ENCODE measurements around the gene ARHGAP24. TPM values are rescaled to one million over a fixed set of nuclear protein-coding genes. Genes with fewer than 3 reads are reported as not detected.

ARHGAP24 gene
- total and polyA plus RNA-seq, 2 donors (not counting 1 experiment from before 2014, with no cell fraction given): 15.9 to 40.5 TPM

DNA sequence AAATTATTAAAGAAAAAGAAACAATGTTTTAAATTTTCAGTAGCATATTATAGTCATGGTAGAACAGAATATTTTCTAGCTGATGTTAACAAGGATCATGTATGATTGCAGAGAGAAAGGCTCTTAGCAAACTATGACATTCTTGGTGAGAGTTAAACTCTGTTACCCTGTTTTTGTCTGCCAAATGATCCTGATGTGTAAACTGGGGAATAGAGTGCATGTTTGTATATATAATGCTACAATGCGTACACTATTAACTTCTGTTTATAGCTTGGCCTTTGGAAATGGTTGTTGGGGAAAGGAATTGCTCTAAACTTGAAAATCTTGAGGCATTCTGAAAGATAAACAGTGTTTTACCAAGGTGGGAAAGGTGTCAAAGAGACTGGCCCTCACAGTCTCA lies 292.7 kb downstream of the ARHGAP24 start:
- no peaks in the 10 kb centered on the region for H3K27me3 ChIP-seq (ENCODE audit: control insufficient read depth, insufficient read depth, low read length)
- H3K9me3 ChIP-seq (ENCODE audit: control insufficient read depth, insufficient read depth, low read depth, low read length): no peaks in the 10 kb centered on the region
- H3K4me3 ChIP-seq (replicated peaks in 1 of 4; ENCODE audit: control extremely low read depth in 1 of 4, insufficient read depth in 1 of 4, low read depth in 3 of 4, low read length in 4 of 4): no peak overlapping the region
- H3K27ac ChIP-seq (ENCODE audit: insufficient read depth, low read length): no peak overlapping the region
- H3K9ac ChIP-seq (ENCODE audit: insufficient read depth, low read length): no peak overlapping the region
- no peak overlapping the region for H3K4me2 ChIP-seq (ENCODE audit: extremely low read depth, insufficient read depth, low read length)
- no peaks in the 10 kb centered on the region for H4K20me1 ChIP-seq (ENCODE audit: control insufficient read depth, extremely low read depth, insufficient read depth, low read length)
- no peaks in the 10 kb centered on the region for H3K36me3 ChIP-seq (ENCODE audit: control insufficient read depth, insufficient read depth, low read length)
- no peaks in the 10 kb centered on the region for H3K79me2 ChIP-seq (ENCODE audit: control insufficient read depth, insufficient read depth, low read length)
- DNase-seq (ENCODE audit: low read depth in 2 of 2): peak in 1 of 2 donors; percentile 46
- TF ChIP-seq, protein P1, sequence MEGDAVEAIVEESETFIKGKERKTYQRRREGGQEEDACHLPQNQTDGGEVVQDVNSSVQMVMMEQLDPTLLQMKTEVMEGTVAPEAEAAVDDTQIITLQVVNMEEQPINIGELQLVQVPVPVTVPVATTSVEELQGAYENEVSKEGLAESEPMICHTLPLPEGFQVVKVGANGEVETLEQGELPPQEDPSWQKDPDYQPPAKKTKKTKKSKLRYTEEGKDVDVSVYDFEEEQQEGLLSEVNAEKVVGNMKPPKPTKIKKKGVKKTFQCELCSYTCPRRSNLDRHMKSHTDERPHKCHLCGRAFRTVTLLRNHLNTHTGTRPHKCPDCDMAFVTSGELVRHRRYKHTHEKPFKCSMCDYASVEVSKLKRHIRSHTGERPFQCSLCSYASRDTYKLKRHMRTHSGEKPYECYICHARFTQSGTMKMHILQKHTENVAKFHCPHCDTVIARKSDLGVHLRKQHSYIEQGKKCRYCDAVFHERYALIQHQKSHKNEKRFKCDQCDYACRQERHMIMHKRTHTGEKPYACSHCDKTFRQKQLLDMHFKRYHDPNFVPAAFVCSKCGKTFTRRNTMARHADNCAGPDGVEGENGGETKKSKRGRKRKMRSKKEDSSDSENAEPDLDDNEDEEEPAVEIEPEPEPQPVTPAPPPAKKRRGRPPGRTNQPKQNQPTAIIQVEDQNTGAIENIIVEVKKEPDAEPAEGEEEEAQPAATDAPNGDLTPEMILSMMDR (conservative IDR thresholded peaks at IDR 0.05 in 1 of 2, IDR thresholded peaks at IDR 0.05 in 1 of 2; ENCODE audit: low read depth in 1 of 2, low read length in 2 of 2): no peak
- no peak for TF ChIP-seq EZH2 (IDR thresholded peaks at IDR 0.05; ENCODE audit: low read length, missing control alignments)
- H3K4me1 ChIP-seq (ENCODE audit: control insufficient read depth, extremely low read depth, insufficient read depth, low read length): peaks cover 6% of the 10 kb centered on the region
- H2AFZ ChIP-seq (ENCODE audit: low read length): no peak overlapping the region

DNA sequence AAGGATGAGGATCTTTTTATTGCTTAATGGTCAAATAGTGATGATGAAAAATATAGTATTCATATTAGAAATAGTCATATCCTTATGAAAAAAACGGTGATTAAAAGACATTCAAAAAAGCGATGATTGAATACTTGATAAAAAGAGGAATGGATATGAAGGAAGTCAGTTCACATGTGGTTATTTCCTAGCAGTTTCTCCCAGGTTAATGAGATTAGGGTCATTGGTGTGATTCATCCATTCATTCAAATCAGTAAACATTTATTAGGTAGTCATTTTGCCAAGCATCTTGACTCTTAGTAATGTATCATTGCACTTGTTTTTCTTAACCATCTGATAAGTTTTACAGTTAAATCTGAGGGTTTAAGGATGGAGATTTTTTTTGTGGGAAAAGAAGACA lies 294.1 kb downstream of the ARHGAP24 start:
- Histone ChIP-seq H3K27me3 (ENCODE audit: control insufficient read depth, insufficient read depth, low read length) (no peaks in the 10 kb centered on the region), H3K9me3 (ENCODE audit: control insufficient read depth, insufficient read depth, low read depth, low read length) (no peaks in the 10 kb centered on the region), H3K9ac (ENCODE audit: insufficient read depth, low read length) (no peak overlapping the region), H3K4me1 (ENCODE audit: control insufficient read depth, extremely low read depth, insufficient read depth, low read length) (no peaks in the 10 kb centered on the region), H4K20me1 (ENCODE audit: control insufficient read depth, extremely low read depth, insufficient read depth, low read length) (no peaks in the 10 kb centered on the region), H3K4me3 (replicated peaks in 1 of 4; ENCODE audit: control extremely low read depth in 1 of 4, insufficient read depth in 1 of 4, low read depth in 3 of 4, low read length in 4 of 4) (no peak overlapping the region), H3K36me3 (ENCODE audit: control insufficient read depth, insufficient read depth, low read length) (no peaks in the 10 kb centered on the region), H3K4me2 (ENCODE audit: extremely low read depth, insufficient read depth, low read length) (no peak overlapping the region), H3K27ac (ENCODE audit: insufficient read depth, low read length) (no peak overlapping the region), H2AFZ (ENCODE audit: low read length) (no peak overlapping the region), H3K79me2 (ENCODE audit: control insufficient read depth, insufficient read depth, low read length) (no peaks in the 10 kb centered on the region)
- TF ChIP-seq, protein P1 (conservative IDR thresholded peaks at IDR 0.05 in 1 of 2, IDR thresholded peaks at IDR 0.05 in 1 of 2; ENCODE audit: low read depth in 1 of 2, low read length in 2 of 2): no peak
- no peak for TF ChIP-seq EZH2 (IDR thresholded peaks at IDR 0.05; ENCODE audit: low read length, missing control alignments)
- DNase-seq (ENCODE audit: low read depth in 2 of 2): no peak

DNA sequence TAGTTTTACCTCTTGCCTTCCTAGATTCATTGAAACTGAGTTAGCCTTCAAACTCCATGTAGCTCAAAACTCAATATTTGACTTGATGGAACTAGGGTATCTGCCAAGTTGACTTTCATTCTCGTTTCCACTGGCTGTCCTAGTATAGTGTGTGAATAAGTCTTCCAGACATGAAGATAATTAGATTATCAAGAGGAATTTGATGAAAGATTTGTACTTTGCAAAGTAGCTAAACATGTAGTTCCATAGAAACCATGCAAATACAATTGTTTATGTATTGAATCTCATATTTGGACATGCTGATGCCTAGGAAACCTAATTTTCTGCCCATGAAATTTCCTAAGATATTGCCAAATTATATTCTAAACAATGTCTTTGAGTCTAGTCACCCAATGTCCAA lies 297.5 kb downstream of the ARHGAP24 start:
- H3K27me3 ChIP-seq (ENCODE audit: control insufficient read depth, insufficient read depth, low read length): no peaks in the 10 kb centered on the region
- DNase-seq (ENCODE audit: low read depth in 2 of 2): no peak
- no peaks in the 10 kb centered on the region for H3K36me3 ChIP-seq (ENCODE audit: control insufficient read depth, insufficient read depth, low read length)
- peaks cover 4% of the 10 kb centered on the region for H3K4me1 ChIP-seq (ENCODE audit: control insufficient read depth, extremely low read depth, insufficient read depth, low read length)
- TF ChIP-seq, protein P1 (conservative IDR thresholded peaks at IDR 0.05 in 1 of 2, IDR thresholded peaks at IDR 0.05 in 1 of 2; ENCODE audit: low read depth in 1 of 2, low read length in 2 of 2): no peak
- no peak for TF ChIP-seq EZH2 (IDR thresholded peaks at IDR 0.05; ENCODE audit: low read length, missing control alignments)
- H4K20me1 ChIP-seq (ENCODE audit: control insufficient read depth, extremely low read depth, insufficient read depth, low read length): no peaks in the 10 kb centered on the region
- H3K27ac ChIP-seq (ENCODE audit: insufficient read depth, low read length): no peak overlapping the region
- H3K79me2 ChIP-seq (ENCODE audit: control insufficient read depth, insufficient read depth, low read length): no peaks in the 10 kb centered on the region
- no peak overlapping the region for H3K4me2 ChIP-seq (ENCODE audit: extremely low read depth, insufficient read depth, low read length)
- no peak overlapping the region for H3K9ac ChIP-seq (ENCODE audit: insufficient read depth, low read length)
- H3K9me3 ChIP-seq (ENCODE audit: control insufficient read depth, insufficient read depth, low read depth, low read length): no peaks in the 10 kb centered on the region
- no peak overlapping the region for H2AFZ ChIP-seq (ENCODE audit: low read length)
- no peak overlapping the region for H3K4me3 ChIP-seq (replicated peaks in 1 of 4; ENCODE audit: control extremely low read depth in 1 of 4, insufficient read depth in 1 of 4, low read depth in 3 of 4, low read length in 4 of 4)
